K562 (cell line): ENCODE data around the gene QSOX2. TPM values are rescaled to one million over a fixed set of nuclear protein-coding genes. Genes with fewer than 3 reads are reported as not detected.

Experiments used
- ATAC-seq: fragments of 200-7000 bp; cut with Tn5 transposase; 3 replicates; pipeline ENCODE4 v1.9.1; 2020; ENCODE audit warnings: moderate library complexity
- BruUV-seq: library from RNA; stranded (reverse); fragments of 400-500 nt; replicated peaks from 2 replicates; lab custom pipeline; 2021; lab: Mats Ljungman, UMichigan
- CTCF ChIA-PET: fragments of 300-600 bp; formaldehyde crosslinking; extraction: SDS; loops from one replicate; lab custom pipeline; 2021; ENCODE audit warnings: low intra/inter-chr PET ratio; lab: Yijun Ruan, JAX
- POLR2A ChIA-PET: fragments of 300-600, 350-650 bp; sonication (Branson Sonifier 250); formaldehyde crosslinking; extraction: SDS; loops from one replicate; lab custom pipeline; 2021; ENCODE audit warnings: antibody characterized with exemption, inconsistent platforms; lab: Yijun Ruan, JAX
- DNase-seq, 4 experiments: peaks; one replicate each; pipeline versions ENCODE4 v3.0.0 to v3.0.0-alpha.2; 2011 to 2018; ENCODE audit warnings: low spot score in 3 of 4, mixed read lengths in 3 of 4; ENCODE audit errors: extremely low read depth in 1 of 4
- FAIRE-seq: peaks from 2 replicates; lab custom pipeline; 2011; peaks lifted over from hg19 to GRCh38; lab: Jason Lieb, UNC
- H2AFZ ChIP-seq: 2 replicates; pipeline ENCODE4 v1.6.0; 2011; ENCODE audit warnings: low read depth, low read length, control low read depth, inconsistent platforms
- H3K27ac ChIP-seq: fragments of 200-600 bp; 3 replicates; pipeline ENCODE4 v1.8.0; 2011; ENCODE audit warnings: low read depth, mild to moderate bottlenecking, control low read depth, inconsistent platforms, low read length, moderate library complexity, mixed read lengths; ENCODE audit errors: extremely low read depth
- H3K27me3 ChIP-seq, 2 experiments: fragments of 300-600 bp in 1 of 2; 2 replicates in 1 of 2; 3 replicates in 1 of 2; pipeline versions ENCODE4 v1.6.0 to v1.8.0; 2011; ENCODE audit warnings: inconsistent platforms in 2 of 2, low read length in 2 of 2, mild to moderate bottlenecking in 1 of 2, mixed read lengths in 1 of 2, moderate library complexity in 1 of 2; ENCODE audit not compliant: control insufficient read depth in 2 of 2, insufficient read depth in 2 of 2
- H3K36me3 ChIP-seq: fragments of 300-600 bp; 3 replicates; pipeline ENCODE4 v1.8.0; 2011; ENCODE audit warnings: mild to moderate bottlenecking, low read length, inconsistent platforms; ENCODE audit not compliant: control insufficient read depth, insufficient read depth
- H3K4me1 ChIP-seq, 2 experiments: fragments of 200-600 bp in 1 of 2; replicated peaks in 1 of 2; 2 replicates in 1 of 2; 3 replicates in 1 of 2; pipeline versions ENCODE4 v1.5.1 to v1.8.0; 2011; ENCODE audit warnings: inconsistent platforms in 2 of 2, low read length in 2 of 2, mild to moderate bottlenecking in 1 of 2, mixed read lengths in 1 of 2, moderate library complexity in 1 of 2; ENCODE audit not compliant: control insufficient read depth in 2 of 2, insufficient read depth in 2 of 2
- H3K4me2 ChIP-seq: 2 replicates; pipeline ENCODE4 v1.6.1; 2011; ENCODE audit warnings: low read length, control low read depth, inconsistent platforms, mixed read lengths; ENCODE audit not compliant: insufficient read depth
- H3K4me3 ChIP-seq: fragments of 200-600 bp; sonication (generic), shearing (Covaris generic); 2 replicates; pipeline ENCODE4 v1.5.1; 2016; ENCODE audit warnings: control low read depth, inconsistent platforms
- H3K79me2 ChIP-seq: fragments of 200-600 bp; 3 replicates; pipeline ENCODE4 v1.8.0; 2011; ENCODE audit warnings: low read length, inconsistent platforms; ENCODE audit not compliant: control insufficient read depth, insufficient read depth
- H3K9ac ChIP-seq, 2 experiments: 2 replicates each; pipeline versions ENCODE4 v1.6.0 to v1.6.1; 2011; ENCODE audit warnings: low read depth in 2 of 2, low read length in 2 of 2, control low read depth in 1 of 2, inconsistent platforms in 1 of 2, mild to moderate bottlenecking in 1 of 2, mixed read lengths in 1 of 2; ENCODE audit not compliant: insufficient read depth in 1 of 2
- H3K9me1 ChIP-seq: one replicate; pipeline ENCODE4 v1.6.0; 2011; ENCODE audit warnings: inconsistent platforms, mild to moderate bottlenecking, low read length, moderate library complexity; ENCODE audit not compliant: control insufficient read depth, insufficient read depth
- H3K9me3 ChIP-seq: replicated peaks from 2 replicates; pipeline ENCODE4 v1.5.1; 2011; ENCODE audit warnings: low read depth, low read length, inconsistent platforms; ENCODE audit not compliant: control insufficient read depth, insufficient read depth
- H4K20me1 ChIP-seq: replicated peaks from 2 replicates; pipeline ENCODE4 v1.6.1; 2011; ENCODE audit warnings: low read length, inconsistent platforms, mixed read lengths; ENCODE audit not compliant: control insufficient read depth, insufficient read depth
- ATF7 ChIP-seq: fragments of 450-650 bp; IDR thresholded peaks from 2 replicates; pipeline ENCODE4 v1.7.1; 2014; ENCODE audit warnings: mild to moderate bottlenecking, moderate library complexity
- CAMTA2 ChIP-seq: fragments of 250-450 bp; sonication (Bioruptor Pico); conservative IDR thresholded peaks from 2 replicates; pipeline ENCODE4 v1.5.1; 2022
- CHD4 ChIP-seq: fragments of 200-600 bp; sonication (generic); IDR thresholded peaks from 3 replicates; pipeline ENCODE4 v1.6.1; 2012; ENCODE audit warnings: low read depth, mild to moderate bottlenecking, mixed read lengths, low read length, inconsistent platforms; ENCODE audit not compliant: insufficient read depth, insufficient replicate concordance, poor library complexity, severe bottlenecking
- FUS ChIP-seq: fragments of 200-400 bp; formaldehyde crosslinking; optimal IDR thresholded peaks from 2 replicates; pipeline ENCODE3; 2017; ENCODE audit warnings: low read depth, low read length
- HDAC3 ChIP-seq: fragments of 450-650 bp; IDR thresholded peaks from 2 replicates; pipeline ENCODE4 v1.6.1; 2018; ENCODE audit warnings: borderline replicate concordance, mild to moderate bottlenecking, moderate library complexity; ENCODE audit not compliant: partially characterized antibody
- IRF2 ChIP-seq: sonication (generic); formaldehyde crosslinking; IDR thresholded peaks from 2 replicates; pipeline ENCODE4 v1.8.1; 2022; ENCODE audit warnings: mild to moderate bottlenecking, missing genetic modification reagents
- KLF6 ChIP-seq: fragments of 250-450 bp; sonication (Bioruptor Pico); IDR thresholded peaks from 2 replicates; pipeline ENCODE4 v1.4.0; 2020; ENCODE audit warnings: mild to moderate bottlenecking, moderate library complexity, borderline replicate concordance
- RAD21 ChIP-seq, 2 experiments: fragments of 250-450 bp in 1 of 2; fragments of 450-650 bp in 1 of 2; sonication (Bioruptor Pico) in 1 of 2; formaldehyde crosslinking in 1 of 2; IDR thresholded peaks in 1 of 2; conservative IDR thresholded peaks in 1 of 2; 2 replicates each; pipeline versions ENCODE4 v1.4.0 to v1.8.0; 2020 to 2022; ENCODE audit warnings: mild to moderate bottlenecking in 2 of 2, moderate library complexity in 1 of 2
- RB1 ChIP-seq: fragments of 450-650 bp; IDR thresholded peaks from 2 replicates; pipeline ENCODE4 v1.6.1; 2017; ENCODE audit warnings: low read depth, mild to moderate bottlenecking
- RUNX1 ChIP-seq: sonication (generic); IDR thresholded peaks from 2 replicates; pipeline ENCODE4 v1.6.1; 2016; ENCODE audit warnings: antibody characterized with exemption, low read depth
- SREBF2 ChIP-seq: sonication (generic); formaldehyde crosslinking; IDR thresholded peaks from 2 replicates; pipeline ENCODE4 v1.4.0; 2020; ENCODE audit warnings: mild to moderate bottlenecking, missing genetic modification reagents
- ZNF551 ChIP-seq: fragments of 250-450 bp; sonication (Bioruptor Pico); IDR thresholded peaks from 2 replicates; pipeline ENCODE4 v1.5.0; 2021; ENCODE audit warnings: mild to moderate bottlenecking, moderate library complexity
- whole genome bisulfite sequencing: fragments of 100-300 bp; shearing (Covaris generic); methylation state at CpG from one replicate; pipeline ENCODE4 v1.1.6; 2016; ENCODE audit warnings: low coverage, mixed read lengths; ENCODE audit not compliant: insufficient coverage; ENCODE audit errors: missing lambda C conversion rate; 5-methylcytosine and 5-hydroxymethylcytosine counted together
- in situ Hi-C: fragments of 300-500 bp; cut with MboI; formaldehyde crosslinking; loops from 4 replicates; pipeline ENCODE4 v1.15.0; 2018; ENCODE audit warnings: inconsistent platforms, mixed read lengths
- intact Hi-C: fragments of 100-400 bp; cut with micrococcal nuclease; formaldehyde crosslinking; loops from 2 replicates; pipeline ENCODE4 v1.14.2; 2022
- polyA plus RNA-seq, 8 experiments: library from polyadenylated mRNA; depleted of rRNA in 4 of 8; stranded (reverse) in 5 of 8; unstranded in 3 of 8; fragments of >200 nt; fragmentation: Nextera tagmentation in 2 of 8; fragmentation: Illumina TruSeq in 1 of 8; extraction: Ambion mirVana in 2 of 8; extraction: Trizol in 1 of 8; gene quantifications; 2 replicates each; pipeline versions ENCODE4 v1.2.1 to v1.2.3, GENCODE V29; 2011 to 2014; ENCODE audit warnings: inconsistent platforms in 1 of 8, missing spikeins in 1 of 8
- total RNA-seq, 7 experiments: library from RNA; depleted of rRNA in 6 of 7; stranded (reverse); fragments of >200 nt in 6 of 7; fragmentation: Illumina TruSeq in 2 of 7; extraction: Trizol in 2 of 7; gene quantifications; 2 replicates each; pipeline versions ENCODE4 v1.2.1 to v1.2.3, GENCODE V29; 2011 to 2021; ENCODE audit warnings: low replicate concordance in 1 of 7
- TF ChIP-seq, protein P1 (sequence below): fragments of 200-400 bp; formaldehyde crosslinking; IDR thresholded peaks from 2 replicates; pipeline ENCODE4 v1.6.1; 2017; ENCODE audit warnings: mild to moderate bottlenecking, low read depth, low read length, moderate library complexity
- TF ChIP-seq, protein P2 (sequence below): IDR thresholded peaks from 2 replicates; pipeline ENCODE4 v1.6.1; 2014; ENCODE audit warnings: antibody characterized with exemption
- TF ChIP-seq, protein P3 (sequence below): fragments of 200-800 bp; sonication (Bioruptor generic); IDR thresholded peaks from 2 replicates; pipeline ENCODE4 v1.6.1; 2017; ENCODE audit warnings: missing genetic modification characterization, missing compliant biosample characterization

The QSOX2 gene
- total and polyA plus RNA-seq, 9 of the 15 experiments (the other 6 are each of a cell fraction or from before 2014, with no cell fraction given), result 0.51 to 23.7 (median 12.7) TPM

DNA sequence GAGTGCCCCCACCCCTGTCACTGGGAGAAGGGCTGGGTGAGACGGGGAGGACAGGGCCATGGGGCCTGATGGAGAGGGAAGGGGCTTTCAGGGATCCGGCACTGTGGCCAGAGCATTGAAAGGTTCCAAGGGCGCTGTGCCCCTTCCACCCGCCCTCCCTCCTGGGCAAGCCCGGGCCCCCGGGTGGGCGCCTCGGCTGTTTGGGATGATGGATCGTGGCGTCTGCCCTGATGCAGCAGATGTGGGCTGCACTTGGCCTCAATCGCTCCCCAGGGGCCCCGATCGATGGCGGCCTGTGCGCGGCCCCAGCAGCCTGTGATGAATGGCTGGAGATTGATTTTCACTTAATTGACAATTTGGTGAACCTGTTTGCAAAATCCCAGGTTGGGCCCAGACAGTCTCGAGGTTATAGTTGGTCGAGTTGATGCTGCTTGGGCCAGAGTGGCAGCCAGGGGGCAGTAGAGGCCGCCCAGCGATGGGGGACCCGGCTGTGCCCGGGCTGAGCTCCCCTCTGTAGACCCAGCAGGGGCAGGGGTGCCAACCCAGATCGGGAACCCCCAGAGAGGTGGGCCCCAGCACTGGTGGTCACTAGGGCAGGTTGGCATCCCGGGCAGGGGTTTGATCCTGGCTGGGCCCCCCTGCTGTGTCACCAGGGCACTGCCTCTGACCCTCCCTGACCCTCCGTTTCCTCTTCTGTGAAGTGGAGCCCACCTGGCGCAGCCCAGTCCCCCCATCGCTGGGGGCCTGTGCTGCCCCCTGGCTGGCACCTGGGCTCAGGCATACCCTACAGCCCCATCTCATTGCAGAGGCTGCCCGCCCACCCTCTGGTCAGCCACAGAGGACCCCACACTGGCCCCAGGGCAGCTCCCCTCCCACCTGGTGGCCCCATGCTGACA is 75.4 kb downstream of the QSOX2 start:
- in situ Hi-C loops, result loop anchor here (5.0 kb wide), 1 partner anchor 97 kb away; no protein-coding TSS in a partner anchor
- TF ChIP-seq IRF2 (CRISPR knock-in tag), result no peak
- TF ChIP-seq ATF7, result 0 out of 2 replicates have a peak, but pooled peaks have one; percentile 21
- TF ChIP-seq ZNF551 (CRISPR knock-in tag), result no peak
- TF ChIP-seq HDAC3, result no peak
- TF ChIP-seq CAMTA2, result no peak
- TF ChIP-seq FUS, result no peak
- no peak for TF ChIP-seq RUNX1
- TF ChIP-seq, protein P1, sequence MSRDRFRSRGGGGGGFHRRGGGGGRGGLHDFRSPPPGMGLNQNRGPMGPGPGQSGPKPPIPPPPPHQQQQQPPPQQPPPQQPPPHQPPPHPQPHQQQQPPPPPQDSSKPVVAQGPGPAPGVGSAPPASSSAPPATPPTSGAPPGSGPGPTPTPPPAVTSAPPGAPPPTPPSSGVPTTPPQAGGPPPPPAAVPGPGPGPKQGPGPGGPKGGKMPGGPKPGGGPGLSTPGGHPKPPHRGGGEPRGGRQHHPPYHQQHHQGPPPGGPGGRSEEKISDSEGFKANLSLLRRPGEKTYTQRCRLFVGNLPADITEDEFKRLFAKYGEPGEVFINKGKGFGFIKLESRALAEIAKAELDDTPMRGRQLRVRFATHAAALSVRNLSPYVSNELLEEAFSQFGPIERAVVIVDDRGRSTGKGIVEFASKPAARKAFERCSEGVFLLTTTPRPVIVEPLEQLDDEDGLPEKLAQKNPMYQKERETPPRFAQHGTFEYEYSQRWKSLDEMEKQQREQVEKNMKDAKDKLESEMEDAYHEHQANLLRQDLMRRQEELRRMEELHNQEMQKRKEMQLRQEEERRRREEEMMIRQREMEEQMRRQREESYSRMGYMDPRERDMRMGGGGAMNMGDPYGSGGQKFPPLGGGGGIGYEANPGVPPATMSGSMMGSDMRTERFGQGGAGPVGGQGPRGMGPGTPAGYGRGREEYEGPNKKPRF, result no peak
- TF ChIP-seq, protein P2, sequence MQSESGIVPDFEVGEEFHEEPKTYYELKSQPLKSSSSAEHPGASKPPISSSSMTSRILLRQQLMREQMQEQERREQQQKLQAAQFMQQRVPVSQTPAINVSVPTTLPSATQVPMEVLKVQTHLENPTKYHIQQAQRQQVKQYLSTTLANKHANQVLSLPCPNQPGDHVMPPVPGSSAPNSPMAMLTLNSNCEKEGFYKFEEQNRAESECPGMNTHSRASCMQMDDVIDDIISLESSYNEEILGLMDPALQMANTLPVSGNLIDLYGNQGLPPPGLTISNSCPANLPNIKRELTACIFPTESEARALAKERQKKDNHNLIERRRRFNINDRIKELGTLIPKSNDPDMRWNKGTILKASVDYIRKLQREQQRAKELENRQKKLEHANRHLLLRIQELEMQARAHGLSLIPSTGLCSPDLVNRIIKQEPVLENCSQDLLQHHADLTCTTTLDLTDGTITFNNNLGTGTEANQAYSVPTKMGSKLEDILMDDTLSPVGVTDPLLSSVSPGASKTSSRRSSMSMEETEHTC, result no peak
- TF ChIP-seq CHD4, result no peak
- peak; percentile 87 to 98 for TF ChIP-seq RAD21 (CRISPR knock-in tag; conservative IDR thresholded peaks at IDR 0.05 in 1 of 2, IDR thresholded peaks at IDR 0.05 in 1 of 2)
- peak; percentile 53; the same call in 1 of the 2 replicates for TF ChIP-seq RB1
- no peak for TF ChIP-seq SREBF2 (CRISPR knock-in tag)
- TF ChIP-seq, protein P3, sequence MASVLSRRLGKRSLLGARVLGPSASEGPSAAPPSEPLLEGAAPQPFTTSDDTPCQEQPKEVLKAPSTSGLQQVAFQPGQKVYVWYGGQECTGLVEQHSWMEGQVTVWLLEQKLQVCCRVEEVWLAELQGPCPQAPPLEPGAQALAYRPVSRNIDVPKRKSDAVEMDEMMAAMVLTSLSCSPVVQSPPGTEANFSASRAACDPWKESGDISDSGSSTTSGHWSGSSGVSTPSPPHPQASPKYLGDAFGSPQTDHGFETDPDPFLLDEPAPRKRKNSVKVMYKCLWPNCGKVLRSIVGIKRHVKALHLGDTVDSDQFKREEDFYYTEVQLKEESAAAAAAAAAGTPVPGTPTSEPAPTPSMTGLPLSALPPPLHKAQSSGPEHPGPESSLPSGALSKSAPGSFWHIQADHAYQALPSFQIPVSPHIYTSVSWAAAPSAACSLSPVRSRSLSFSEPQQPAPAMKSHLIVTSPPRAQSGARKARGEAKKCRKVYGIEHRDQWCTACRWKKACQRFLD (CRISPR knock-in tag), result no peak
- TF ChIP-seq KLF6 (CRISPR knock-in tag), result no peak

More for the DNA sequence above, 75.4 kb downstream of the QSOX2 start:
- 5% methylated on average over 22 of the region's 28 CpGs for WGBS
- H4K20me1 ChIP-seq, result 0 out of 2 replicates have a peak, but pooled peaks cover 5% of the 10 kb centered on the region
- H3K27me3 ChIP-seq, result peaks cover 22 to 63% of the 10 kb centered on the region in 2 experiments; a peak in 4 of 5 replicates
- no TSS peak for BruUV-seq
- no peak overlapping the region for H2AFZ ChIP-seq
- DNase-seq (peak; percentile 61 to 81 (median 80)), ATAC-seq (peak; percentile 97), FAIRE-seq (peak; percentile 78)
- no peak overlapping the region for H3K4me3 ChIP-seq
- peaks cover 0 to 22% of the 10 kb centered on the region in 2 experiments; a peak in 2 of 5 replicates for H3K4me1 ChIP-seq
- H3K9ac ChIP-seq, result peak overlapping the region in 1 of 2 experiments; percentile 16; a peak in 1 of 4 replicates
- POLR2A ChIA-PET, result interaction anchor here (0.5 to 1.0 kb wide), 3 partner anchors 8 to 193 kb away, joined by 3 read pairs; partner anchors contain the start of gene DNLZ
- intact Hi-C loops, result loop anchor here (1.0 to 2.0 kb wide), 3 partner anchors 57 to 113 kb away; no protein-coding TSS in a partner anchor
- CTCF ChIA-PET, result interaction anchor here (0.6 to 3.1 kb wide), 4 partner anchors 56 to 114 kb away, joined by 3 to 25 read pairs (median 6); no protein-coding TSS in a partner anchor
- no peaks in the 10 kb centered on the region for H3K9me1 ChIP-seq
- no peaks in the 10 kb centered on the region for H3K79me2 ChIP-seq
- no peak overlapping the region for H3K27ac ChIP-seq
- H3K4me2 ChIP-seq, result no peak overlapping the region
- no peaks in the 10 kb centered on the region for H3K36me3 ChIP-seq
- H3K9me3 ChIP-seq, result peaks cover 4% of the 10 kb centered on the region; the same call in 1 of the 2 replicates
